H1 (cell line): Measurements from ENCODE around the gene UBE2J1. TPM values are rescaled to one million over a fixed set of nuclear protein-coding genes. Genes with fewer than 3 reads are reported as not detected.

ENCODE experiments used
- BRCA1 ChIP-seq: IDR thresholded peaks from 2 replicates; pipeline ENCODE4 v1.6.1; 2012; ENCODE audit warnings: low read depth, low read length, improper control_type of control experiment
- CBX8 ChIP-seq: fragments of 300-800, 300-1000 bp; sonication (generic); IDR thresholded peaks from 2 replicates; pipeline ENCODE4 v1.7.1; 2016; ENCODE audit warnings: low read depth, low read length, borderline replicate concordance
- CTCF ChIP-seq, 3 experiments: IDR thresholded peaks; 1 replicate in 2 of 3; 2 replicates in 1 of 3; pipeline versions ENCODE4 v1.5.1 to v1.6.1; 2011; ENCODE audit warnings: low read length in 3 of 3, mild to moderate bottlenecking in 3 of 3, inconsistent platforms in 2 of 3, low read depth in 1 of 3, moderate library complexity in 1 of 3; ENCODE audit not compliant: insufficient read depth in 1 of 3; ENCODE audit errors: control extremely low read depth in 1 of 3
- HDAC6 ChIP-seq: IDR thresholded peaks from one replicate; pipeline ENCODE4 v1.7.1; 2012; ENCODE audit warnings: low read depth, mild to moderate bottlenecking, inconsistent platforms, low read length, moderate library complexity
- JUND ChIP-seq: IDR thresholded peaks from 2 replicates; pipeline ENCODE4 v1.6.1; 2011; ENCODE audit warnings: mild to moderate bottlenecking, improper control_type of control experiment, low read length
- YY1 ChIP-seq: IDR thresholded peaks from 2 replicates; pipeline ENCODE4 v1.6.1; 2011; ENCODE audit warnings: low read depth, mild to moderate bottlenecking, low read length
- polyA plus RNA-seq, 7 experiments: library from polyadenylated mRNA; depleted of rRNA in 3 of 7; stranded (reverse) in 5 of 7; unstranded in 2 of 7; fragments of >200 nt in 5 of 7; fragments of 200-250 nt in 2 of 7; gene quantifications; 1 replicate in 5 of 7; 2 replicates in 1 of 7; 4 replicates in 1 of 7; pipeline versions ENCODE4 v1.2.1 to v1.2.3, GENCODE V29; 2011 to 2013; ENCODE audit warnings: missing spikeins in 2 of 7, mixed read lengths in 2 of 7
- total RNA-seq: library from RNA; stranded (reverse); fragmentation: NEBNext Ultra II Directional; extraction: Animal tissue kit (Norgen Biotek cat#: 25700); gene quantifications from 2 replicates; pipeline ENCODE4 v1.2.1, GENCODE V29; 2021

UBE2J1 gene
- total and polyA plus RNA-seq, 2 of the 8 experiments (the other 6 are each of a cell fraction or from before 2014, with no cell fraction given) = 8.5 to 15.2 TPM

GRCh38 chr6:89360415-89360999 is 8.0 kb upstream of the UBE2J1 start (continued):
- TF ChIP-seq CTCF (IDR thresholded peaks at IDR 0.05; ENCODE audit: control extremely low read depth in 1 of 3, insufficient read depth in 1 of 3, low read depth in 1 of 3, low read length in 3 of 3) (no peak), HDAC6 (no peak), CBX8 (no peak), JUND (no peak), YY1 (no peak), BRCA1 (no peak)
